H9 (cell line): ENCODE results near the gene ZNF385D. TPM values are rescaled to one million over a fixed set of nuclear protein-coding genes. Genes with fewer than 3 reads are reported as not detected.

ENCODE experiments used
- DNase-seq: peaks from one replicate; pipeline ENCODE4 v3.0.0-alpha.2; 2017
- H2AFZ ChIP-seq: one replicate; pipeline ENCODE4 v1.6.1; 2013; ENCODE audit warnings: mild to moderate bottlenecking, low read length, control low read depth, moderate library complexity
- H2AK5ac ChIP-seq: 2 replicates; pipeline ENCODE4 v1.6.1; 2013; ENCODE audit warnings: low read length, control low read depth, mixed read lengths; ENCODE audit not compliant: insufficient read length
- H2BK120ac ChIP-seq: one replicate; pipeline ENCODE4 v1.6.1; 2013; ENCODE audit warnings: low read depth, mild to moderate bottlenecking, low read length, control low read depth, inconsistent platforms; ENCODE audit not compliant: poor library complexity, severe bottlenecking
- H2BK12ac ChIP-seq: 2 replicates; pipeline ENCODE4 v1.6.1; 2013; ENCODE audit warnings: low read length, control low read depth, mixed read lengths, low read depth; ENCODE audit not compliant: insufficient read length
- H2BK15ac ChIP-seq: 2 replicates; pipeline ENCODE4 v1.6.1; 2013; ENCODE audit warnings: low read depth, low read length, control low read depth
- H2BK20ac ChIP-seq: one replicate; pipeline ENCODE4 v1.6.1; 2013; ENCODE audit warnings: low read depth, mild to moderate bottlenecking, low read length, control low read depth, inconsistent platforms; ENCODE audit not compliant: poor library complexity, severe bottlenecking
- H2BK5ac ChIP-seq: 2 replicates; pipeline ENCODE4 v1.6.1; 2013; ENCODE audit warnings: low read length, control low read depth, mixed read lengths; ENCODE audit not compliant: insufficient read length
- H3K14ac ChIP-seq: 2 replicates; pipeline ENCODE4 v1.6.1; 2013; ENCODE audit warnings: low read length, control low read depth; ENCODE audit not compliant: insufficient read depth
- H3K18ac ChIP-seq: 2 replicates; pipeline ENCODE4 v1.6.1; 2013; ENCODE audit warnings: low read depth, mild to moderate bottlenecking, mixed read lengths, low read length, control low read depth; ENCODE audit not compliant: insufficient read length
- H3K23ac ChIP-seq: 2 replicates; pipeline ENCODE4 v1.6.1; 2013; ENCODE audit warnings: low read length, control low read depth, mixed read lengths, low read depth; ENCODE audit not compliant: insufficient read length
- H3K23me2 ChIP-seq: 2 replicates; pipeline ENCODE4 v1.6.1; 2013; ENCODE audit warnings: low read depth, mild to moderate bottlenecking, mixed read lengths, low read length, control low read depth; ENCODE audit not compliant: insufficient read length, poor library complexity, severe bottlenecking
- H3K27ac ChIP-seq: 2 replicates; pipeline ENCODE4 v1.5.1; 2013; ENCODE audit warnings: low read length, control low read depth, mixed read lengths, low read depth; ENCODE audit not compliant: insufficient read length
- H3K27me3 ChIP-seq: 2 replicates; pipeline ENCODE4 v1.6.1; 2013; ENCODE audit warnings: low read length, control low read depth, inconsistent platforms; ENCODE audit not compliant: insufficient read depth
- H3K4ac ChIP-seq: 2 replicates; pipeline ENCODE4 v1.6.1; 2013; ENCODE audit warnings: low read depth, mild to moderate bottlenecking, control low read depth, inconsistent platforms, low read length, moderate library complexity
- H3K4me1 ChIP-seq: 2 replicates; pipeline ENCODE4 v1.6.1; 2013; ENCODE audit warnings: low read length, control low read depth, inconsistent platforms; ENCODE audit not compliant: insufficient read depth
- H3K4me2 ChIP-seq: 2 replicates; pipeline ENCODE4 v1.6.1; 2013; ENCODE audit warnings: low read length, control low read depth, mixed read lengths; ENCODE audit not compliant: insufficient read length, insufficient read depth
- H3K56ac ChIP-seq: 2 replicates; pipeline ENCODE4 v1.6.1; 2013; ENCODE audit warnings: low read depth, mild to moderate bottlenecking, mixed read lengths, low read length, control low read depth; ENCODE audit not compliant: insufficient read length
- H3K79me1 ChIP-seq: 2 replicates; pipeline ENCODE4 v1.6.1; 2013; ENCODE audit warnings: low read depth, mild to moderate bottlenecking, moderate library complexity, low read length, control low read depth, inconsistent platforms; ENCODE audit not compliant: insufficient read depth, poor library complexity, severe bottlenecking
- H3K79me2 ChIP-seq: 2 replicates; pipeline ENCODE4 v1.6.1; 2013; ENCODE audit warnings: low read length, control low read depth, inconsistent platforms; ENCODE audit not compliant: insufficient read depth
- H3K9ac ChIP-seq: 2 replicates; pipeline ENCODE4 v1.6.1; 2013; ENCODE audit warnings: low read length, control low read depth, mixed read lengths; ENCODE audit not compliant: insufficient read length; ENCODE audit errors: extremely low read depth
- H3K9me3 ChIP-seq: one replicate; pipeline ENCODE4 v1.6.1; 2013; ENCODE audit warnings: low read depth, low read length, inconsistent platforms; ENCODE audit not compliant: control insufficient read depth
- H3T11ph ChIP-seq: one replicate; pipeline ENCODE4 v1.6.1; 2013; ENCODE audit warnings: mild to moderate bottlenecking, low read length, control low read depth, inconsistent platforms
- H4K20me1 ChIP-seq: one replicate; pipeline ENCODE4 v1.6.1; 2013; ENCODE audit not compliant: control insufficient read depth, insufficient read length, insufficient read depth
- H4K5ac ChIP-seq: 2 replicates; pipeline ENCODE4 v1.6.1; 2013; ENCODE audit warnings: low read depth, mild to moderate bottlenecking, mixed read lengths, low read length, control low read depth; ENCODE audit not compliant: insufficient read length
- H4K8ac ChIP-seq: replicated peaks from 2 replicates; pipeline ENCODE4 v1.6.1; 2013; ENCODE audit warnings: low read length, control low read depth, mixed read lengths, low read depth; ENCODE audit not compliant: insufficient read length
- H4K91ac ChIP-seq: 2 replicates; pipeline ENCODE4 v1.6.1; 2013; ENCODE audit warnings: low read depth, mild to moderate bottlenecking, moderate library complexity, mixed read lengths, low read length, control low read depth; ENCODE audit not compliant: insufficient read length
- H3K27ac Mint-ChIP-seq, 3 experiments: 2 replicates in 2 of 3; 3 replicates in 1 of 3; pipeline ENCODE4 v1.8.0; 2020 to 2021; ENCODE audit warnings: mixed read lengths in 3 of 3, mild to moderate bottlenecking in 1 of 3, moderate library complexity in 1 of 3
- H3K27me3 Mint-ChIP-seq: 2 replicates; pipeline ENCODE4 v1.8.0; 2021; ENCODE audit warnings: low read depth, mild to moderate bottlenecking, moderate library complexity, mixed read lengths
- H3K36me3 Mint-ChIP-seq, 3 experiments: 2 replicates in 2 of 3; 3 replicates in 1 of 3; pipeline ENCODE4 v1.8.0; 2020 to 2021; ENCODE audit warnings: low read depth in 3 of 3, mixed read lengths in 3 of 3; ENCODE audit not compliant: insufficient read depth in 1 of 3
- H3K4me1 Mint-ChIP-seq, 2 experiments: 2 replicates each; pipeline ENCODE4 v1.8.0; 2020; ENCODE audit warnings: mixed read lengths in 2 of 2
- H3K4me3 Mint-ChIP-seq, 2 experiments: 2 replicates in 1 of 2; 3 replicates in 1 of 2; pipeline ENCODE4 v1.8.0; 2020 to 2021; ENCODE audit warnings: mild to moderate bottlenecking in 2 of 2, mixed read lengths in 2 of 2, moderate library complexity in 1 of 2
- H3K9me3 Mint-ChIP-seq, 2 experiments: 2 replicates in 1 of 2; 3 replicates in 1 of 2; pipeline ENCODE4 v1.8.0; 2020; ENCODE audit warnings: mild to moderate bottlenecking in 2 of 2, mixed read lengths in 2 of 2, moderate library complexity in 1 of 2
- WGBS: extraction: QIAGEN DNeasy Blood & Tissue Kit; methylation state at CpG from one replicate; pipeline ENCODE4 v1.1.7; 2013; ENCODE audit warnings: missing lambda C conversion rate, low lambda C conversion rate, mixed read lengths; ENCODE audit not compliant: insufficient read length; ENCODE audit errors: extremely low coverage; 5-methylcytosine and 5-hydroxymethylcytosine counted together
- total RNA-seq: library from RNA; stranded (reverse); gene quantifications from 2 replicates; pipeline ENCODE4 v1.2.1, GENCODE V29; 2021
- TF ChIP-seq, protein P1 (sequence below): fragments of 200-600 bp; sonication (generic); conservative IDR thresholded peaks from 3 replicates; pipeline ENCODE4 v1.8.0; 2021; ENCODE audit warnings: antibody characterized with exemption, mild to moderate bottlenecking

Gene ZNF385D
- total RNA-seq, 1 experiment from 2014 or later: 1.5 TPM

- no peak overlapping the region for H3T11ph ChIP-seq
- H3K4me3 Mint-ChIP-seq: no peak overlapping the region
- H2AK5ac ChIP-seq: no peak overlapping the region
- H3K9ac ChIP-seq: no peak overlapping the region
- H3K9me3 ChIP-seq: no peaks in the 10 kb centered on the region
- H4K20me1 ChIP-seq: no peaks in the 10 kb centered on the region
- H3K79me2 ChIP-seq: no peaks in the 10 kb centered on the region
- no peak overlapping the region for H3K14ac ChIP-seq
- H3K4me2 ChIP-seq: no peak overlapping the region
- no peaks in the 10 kb centered on the region for H3K79me1 ChIP-seq
- no peaks in the 10 kb centered on the region; a peak in 1 of 7 replicates for H3K36me3 Mint-ChIP-seq
- no peaks in the 10 kb centered on the region for H3K27me3 ChIP-seq
- H2BK12ac ChIP-seq: no peak overlapping the region
- no peaks in the 10 kb centered on the region for H3K23me2 ChIP-seq
- H2BK20ac ChIP-seq: no peak overlapping the region
- no peak overlapping the region for H2BK120ac ChIP-seq
- H3K23ac ChIP-seq: no peak overlapping the region
- no peak overlapping the region for H4K8ac ChIP-seq
- H3K4me1 Mint-ChIP-seq: peaks cover 6 to 10% of the 10 kb centered on the region in 2 experiments
- DNase-seq: no peak
- H3K27ac Mint-ChIP-seq: no peak overlapping the region
- H3K56ac ChIP-seq: no peak overlapping the region
- no peak overlapping the region for H2AFZ ChIP-seq
- H4K5ac ChIP-seq: no peak overlapping the region
- H3K4me1 ChIP-seq: no peaks in the 10 kb centered on the region
- no peak overlapping the region for H2BK15ac ChIP-seq
- no CpG with 5 or more reads among the region's 2 CpGs for WGBS
- H3K27me3 Mint-ChIP-seq: peaks cover 11% of the 10 kb centered on the region
- no peak overlapping the region for H3K4ac ChIP-seq
- no peak overlapping the region for H4K91ac ChIP-seq
- H3K9me3 Mint-ChIP-seq: peaks cover 0 to 3% of the 10 kb centered on the region in 2 experiments; a peak in 1 of 5 replicates
- TF ChIP-seq, protein P1, sequence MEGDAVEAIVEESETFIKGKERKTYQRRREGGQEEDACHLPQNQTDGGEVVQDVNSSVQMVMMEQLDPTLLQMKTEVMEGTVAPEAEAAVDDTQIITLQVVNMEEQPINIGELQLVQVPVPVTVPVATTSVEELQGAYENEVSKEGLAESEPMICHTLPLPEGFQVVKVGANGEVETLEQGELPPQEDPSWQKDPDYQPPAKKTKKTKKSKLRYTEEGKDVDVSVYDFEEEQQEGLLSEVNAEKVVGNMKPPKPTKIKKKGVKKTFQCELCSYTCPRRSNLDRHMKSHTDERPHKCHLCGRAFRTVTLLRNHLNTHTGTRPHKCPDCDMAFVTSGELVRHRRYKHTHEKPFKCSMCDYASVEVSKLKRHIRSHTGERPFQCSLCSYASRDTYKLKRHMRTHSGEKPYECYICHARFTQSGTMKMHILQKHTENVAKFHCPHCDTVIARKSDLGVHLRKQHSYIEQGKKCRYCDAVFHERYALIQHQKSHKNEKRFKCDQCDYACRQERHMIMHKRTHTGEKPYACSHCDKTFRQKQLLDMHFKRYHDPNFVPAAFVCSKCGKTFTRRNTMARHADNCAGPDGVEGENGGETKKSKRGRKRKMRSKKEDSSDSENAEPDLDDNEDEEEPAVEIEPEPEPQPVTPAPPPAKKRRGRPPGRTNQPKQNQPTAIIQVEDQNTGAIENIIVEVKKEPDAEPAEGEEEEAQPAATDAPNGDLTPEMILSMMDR: no peak
- no peak overlapping the region for H2BK5ac ChIP-seq
- H3K27ac ChIP-seq: no peak overlapping the region
- no peak overlapping the region for H3K18ac ChIP-seq
Measured at GRCh38 chr3:21744793-21745192, 6.2 kb downstream of the ZNF385D start.
